GM12878 (cell line): Measurements from ENCODE around the gene HSBP1L1. TPM values are rescaled to one million over a fixed set of nuclear protein-coding genes. Genes with fewer than 3 reads are reported as not detected.

Experiments used
- ATAC-seq: fragments of 200-7000 bp; cut with Tn5 transposase; 3 replicates; pipeline ENCODE4 v1.9.1; 2020; ENCODE audit warnings: mild to moderate bottlenecking, moderate library complexity
- BruUV-seq: library from RNA; stranded (reverse); fragments of 400-500 nt; replicated peaks from 2 replicates; lab custom pipeline; 2021; lab: Mats Ljungman, UMichigan
- CTCF ChIA-PET: fragments of 300-600 bp; sonication (Branson Sonifier 250); formaldehyde crosslinking; extraction: SDS; loops from one replicate; lab custom pipeline; 2021; ENCODE audit warnings: inconsistent platforms; lab: Yijun Ruan, JAX
- POLR2A ChIA-PET: fragments of 350-600 bp; formaldehyde crosslinking; extraction: SDS; loops from one replicate; lab custom pipeline; 2021; ENCODE audit warnings: inconsistent platforms; lab: Charles Lee
- RAD21 ChIA-PET: fragments of 300-600 bp; sonication (Branson Sonifier 250); formaldehyde crosslinking; loops from one replicate; lab custom pipeline; 2023; ENCODE audit warnings: antibody characterized with exemption; ENCODE audit not compliant: unreplicated experiment; lab: Charles Lee
- SMC1A ChIA-PET: fragments of 300-600 bp; sonication (Branson Sonifier 250); formaldehyde crosslinking; loops from one replicate; lab custom pipeline; 2023; ENCODE audit not compliant: unreplicated experiment, uncharacterized antibody; lab: Charles Lee
- DNase-seq: peaks from one replicate; pipeline ENCODE4 v3.0.0-alpha.2; 2011; ENCODE audit warnings: low read depth, low spot score
- FAIRE-seq: peaks from 3 replicates; lab custom pipeline; 2011; peaks lifted over from hg19 to GRCh38; lab: Jason Lieb, UNC
- H2AFZ ChIP-seq: 2 replicates; pipeline ENCODE4 v1.6.0; 2011; ENCODE audit warnings: low read depth, low read length, control low read depth; ENCODE audit not compliant: control insufficient read depth
- H3K27ac ChIP-seq: 2 replicates; pipeline ENCODE4 v1.5.1; 2011; ENCODE audit warnings: control low read depth; ENCODE audit not compliant: control insufficient read depth, insufficient read depth
- H3K27me3 ChIP-seq, 2 experiments: replicated peaks in 1 of 2; 2 replicates each; pipeline versions ENCODE4 v1.6.0 to v1.6.1; 2011; ENCODE audit warnings: low read length in 1 of 2; ENCODE audit not compliant: control insufficient read depth in 2 of 2, insufficient read depth in 2 of 2
- H3K36me3 ChIP-seq, 2 experiments: 2 replicates each; pipeline ENCODE4 v1.5.1; 2011; ENCODE audit warnings: low read length in 1 of 2; ENCODE audit not compliant: control insufficient read depth in 2 of 2, insufficient read depth in 2 of 2
- H3K4me1 ChIP-seq: 2 replicates; pipeline ENCODE4 v1.6.1; 2011; ENCODE audit warnings: mild to moderate bottlenecking, low read length, moderate library complexity, mixed read lengths; ENCODE audit not compliant: control insufficient read depth, insufficient read depth
- H3K4me2 ChIP-seq: 2 replicates; pipeline ENCODE4 v1.6.0; 2011; ENCODE audit warnings: control low read depth; ENCODE audit not compliant: control insufficient read depth, insufficient read depth
- H3K4me3 ChIP-seq: fragments of 200-600 bp; sonication (generic); 2 replicates; pipeline ENCODE4 v1.5.1; 2016
- H3K79me2 ChIP-seq: 2 replicates; pipeline ENCODE4 v1.6.0; 2011; ENCODE audit warnings: low read length; ENCODE audit not compliant: control insufficient read depth, insufficient read depth
- H3K9ac ChIP-seq: 2 replicates; pipeline ENCODE4 v1.8.0; 2011; ENCODE audit warnings: low read length, control low read depth, mixed read lengths; ENCODE audit not compliant: control insufficient read depth, insufficient read depth
- H3K9me3 ChIP-seq: replicated peaks from 3 replicates; pipeline ENCODE4 v1.5.1; 2011; ENCODE audit warnings: mild to moderate bottlenecking, low read length; ENCODE audit not compliant: control insufficient read depth, insufficient read depth
- H4K20me1 ChIP-seq: 2 replicates; pipeline ENCODE4 v1.6.0; 2011; ENCODE audit not compliant: control insufficient read depth, insufficient read depth
- ASH2L ChIP-seq: fragments of 300-600, 200-600 bp; sonication (generic); IDR thresholded peaks from 2 replicates; pipeline ENCODE4 v1.6.1; 2017; ENCODE audit warnings: low read depth, mild to moderate bottlenecking, borderline replicate concordance
- ESRRA ChIP-seq: IDR thresholded peaks from 2 replicates; pipeline ENCODE4 v1.6.1; 2012; ENCODE audit warnings: mild to moderate bottlenecking, low read length, improper control_type of control experiment
- EZH2 ChIP-seq: IDR thresholded peaks from 2 replicates; pipeline ENCODE4 v1.6.1; 2012; ENCODE audit warnings: low read depth, mild to moderate bottlenecking, control low read depth, inconsistent platforms, low read length, borderline replicate concordance; ENCODE audit not compliant: control insufficient read depth
- HDAC2 ChIP-seq: fragments of 200-600 bp; sonication (generic); IDR thresholded peaks from 2 replicates; pipeline ENCODE4 v1.6.1; 2017
- HDGF ChIP-seq: fragments of 450-650 bp; IDR thresholded peaks from 2 replicates; pipeline ENCODE4 v1.6.1; 2016; ENCODE audit warnings: antibody characterized with exemption
- JUNB ChIP-seq: IDR thresholded peaks from 2 replicates; pipeline ENCODE4 v1.6.1; 2016; ENCODE audit warnings: antibody characterized with exemption, mild to moderate bottlenecking
- NR2C1 ChIP-seq: fragments of 450-650 bp; IDR thresholded peaks from 2 replicates; pipeline ENCODE4 v1.6.1; 2017; ENCODE audit warnings: antibody characterized with exemption, mild to moderate bottlenecking, moderate library complexity
- POLR2AphosphoS2 ChIP-seq: IDR thresholded peaks from 2 replicates; pipeline ENCODE4 v1.6.1; 2011; ENCODE audit warnings: low read depth, mild to moderate bottlenecking, low read length, improper control_type of control experiment, moderate library complexity
- RB1 ChIP-seq: fragments of 450-650 bp; formaldehyde crosslinking; IDR thresholded peaks from 2 replicates; pipeline ENCODE4 v1.6.1; 2017; ENCODE audit warnings: mild to moderate bottlenecking, borderline replicate concordance
- SP1 ChIP-seq: IDR thresholded peaks from one replicate; pipeline ENCODE4 v1.6.1; 2011; ENCODE audit warnings: low read depth, low read length
- TCF12 ChIP-seq: IDR thresholded peaks from 2 replicates; pipeline ENCODE4 v1.6.1; 2011; ENCODE audit warnings: low read depth, mild to moderate bottlenecking, low read length
- TCF3 ChIP-seq: IDR thresholded peaks from 2 replicates; pipeline ENCODE4 v1.6.1; 2012; ENCODE audit warnings: low read depth, mild to moderate bottlenecking, low read length, borderline replicate concordance; ENCODE audit not compliant: insufficient read depth
- ZNF207 ChIP-seq: fragments of 450-650 bp; IDR thresholded peaks from 2 replicates; pipeline ENCODE4 v1.6.1; 2014; ENCODE audit warnings: antibody characterized with exemption, mild to moderate bottlenecking, borderline replicate concordance
- WGBS: methylation state at CpG from one replicate; pipeline ENCODE4 v1.1.6; 2016; ENCODE audit warnings: low lambda C conversion rate; ENCODE audit not compliant: insufficient replicate concordance, insufficient coverage; ENCODE audit errors: missing lambda C conversion rate; 5-methylcytosine and 5-hydroxymethylcytosine counted together
- in situ Hi-C: fragments of 300-500 bp; cut with MboI; formaldehyde crosslinking; loops from 9 replicates; pipeline ENCODE4 v1.14.3; 2018; ENCODE audit warnings: mixed read lengths
- intact Hi-C: fragments of 100-400 bp; cut with micrococcal nuclease; formaldehyde crosslinking; loops from one replicate; pipeline ENCODE4 v1.14.2; 2022; ENCODE audit not compliant: unreplicated experiment
- polyA plus RNA-seq, 11 experiments: library from polyadenylated mRNA; depleted of rRNA in 4 of 11; unstranded in 6 of 11; stranded (reverse) in 5 of 11; fragments of >200 nt; fragmentation: Nextera tagmentation in 4 of 11; fragmentation: Illumina TruSeq in 1 of 11; extraction: Ambion mirVana in 4 of 11; extraction: Trizol in 1 of 11; gene quantifications; 1 replicate in 1 of 11; 2 replicates in 10 of 11; pipeline versions ENCODE4 v1.2.1 to v1.2.3, GENCODE V29; 2011 to 2016; ENCODE audit warnings: inconsistent platforms in 2 of 11, missing spikeins in 2 of 11, low read depth in 1 of 11
- total RNA-seq, 4 experiments: library from RNA; depleted of rRNA in 3 of 4; stranded (reverse); fragments of >200 nt in 3 of 4; fragmentation: Illumina TruSeq in 1 of 4; extraction: Trizol in 1 of 4; gene quantifications; 2 replicates each; pipeline versions ENCODE4 v1.2.1 to v1.2.3, GENCODE V29; 2013 to 2021
- TF ChIP-seq, protein P1 (sequence below): IDR thresholded peaks from 2 replicates; pipeline ENCODE4 v1.6.1; 2011; ENCODE audit warnings: low read depth, low read length, improper control_type of control experiment, borderline replicate concordance
- TF ChIP-seq, protein P2 (sequence below): fragments of 450-650 bp; IDR thresholded peaks from 2 replicates; pipeline ENCODE4 v1.6.1; 2017; ENCODE audit warnings: antibody characterized with exemption, mild to moderate bottlenecking, moderate library complexity
- TF ChIP-seq, protein P3 (sequence below): fragments of 450-650 bp; IDR thresholded peaks from 2 replicates; pipeline ENCODE4 v1.6.1; 2018; ENCODE audit warnings: borderline replicate concordance, mild to moderate bottlenecking; ENCODE audit not compliant: partially characterized antibody
- TF ChIP-seq, protein P4 (sequence below): IDR thresholded peaks from 2 replicates; pipeline ENCODE4 v1.6.1; 2011; ENCODE audit warnings: borderline replicate concordance, low read depth, mild to moderate bottlenecking, moderate library complexity, mixed read lengths, low read length; ENCODE audit not compliant: insufficient read depth; ENCODE audit errors: extremely low read length

Gene HSBP1L1
- total and polyA plus RNA-seq, 10 of the 15 experiments (the other 5 are each of a cell fraction or from before 2014, with no cell fraction given): 0.97 to 14.0 (median 6.9) TPM; not detected in 1

DNA sequence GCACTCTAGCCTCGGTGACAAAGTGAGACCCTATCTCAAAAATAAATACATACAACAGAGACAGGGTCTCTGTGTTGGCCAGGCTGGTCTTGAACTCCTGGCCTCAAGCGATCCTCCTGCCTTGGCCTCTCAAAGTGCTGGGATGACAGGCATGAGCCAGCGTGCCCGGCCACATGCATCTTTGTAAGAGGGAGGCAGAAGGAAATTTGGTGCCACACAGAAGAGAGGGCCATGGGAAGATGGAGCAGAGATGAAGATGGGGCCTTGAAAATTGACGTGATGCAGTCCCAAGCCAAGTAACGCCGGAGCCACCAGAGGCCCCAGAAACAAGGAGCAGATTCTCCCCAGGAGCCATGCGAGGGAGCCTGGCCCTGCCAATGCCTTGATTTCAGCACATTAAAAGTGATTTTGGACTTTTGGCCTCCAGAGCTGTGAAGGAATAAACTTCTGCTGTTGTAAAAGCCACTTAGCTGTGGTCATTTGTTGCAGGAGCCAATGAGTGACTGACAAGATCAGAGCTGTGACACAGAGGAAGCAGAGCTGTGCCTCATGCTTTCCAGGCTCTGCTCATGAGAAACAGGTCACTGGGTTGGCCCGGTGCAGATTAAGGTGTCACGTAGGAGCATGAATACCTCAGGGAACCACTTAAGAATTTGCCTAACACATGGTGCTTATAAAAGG lies 10.3 kb upstream of the HSBP1L1 start:
- no peaks in the 10 kb centered on the region for H3K27me3 ChIP-seq
- POLR2A ChIA-PET: no interaction called here
- DNase-seq: no peak
- no peak for FAIRE-seq
- no peaks in the 10 kb centered on the region for H4K20me1 ChIP-seq
- H3K79me2 ChIP-seq: peaks cover 18% of the 10 kb centered on the region
- H3K36me3 ChIP-seq: no peaks in the 10 kb centered on the region
- H3K4me3 ChIP-seq: no peak overlapping the region
- peaks cover 7% of the 10 kb centered on the region for H3K4me1 ChIP-seq
- no TSS peak for BruUV-seq
- no peak for ATAC-seq
- no peak overlapping the region for H2AFZ ChIP-seq
- RAD21 ChIA-PET: interaction anchor here (0.8 to 1.8 kb wide), 2 partner anchors 9 to 573 kb away, joined by 3 to 6 read pairs; no protein-coding TSS in a partner anchor
- no peaks in the 10 kb centered on the region for H3K9me3 ChIP-seq
- H3K4me2 ChIP-seq: no peak overlapping the region
- intact Hi-C loops: loop anchor here (5.0 kb wide), 1 partner anchor 33 kb away; the partner anchor contains the start of gene TXNL4A
- CTCF ChIA-PET: interaction anchor here (0.6 to 1.7 kb wide), 2 partner anchors 8 to 194 kb away, joined by 3 to 7 read pairs; no protein-coding TSS in a partner anchor
- in situ Hi-C loops: loop anchor here (10.0 kb wide), 1 partner anchor 559 kb away; the partner anchor contains the start of gene NFATC1
- H3K27ac ChIP-seq: no peak overlapping the region
- H3K9ac ChIP-seq: no peak overlapping the region
- WGBS: 72% methylated on average over 10 of the region's 10 CpGs
- SMC1A ChIA-PET: interaction anchor here (1.7 to 1.8 kb wide), 2 partner anchors 9 to 33 kb away, joined by 5 read pairs; no protein-coding TSS in a partner anchor
- TF ChIP-seq, protein P1, sequence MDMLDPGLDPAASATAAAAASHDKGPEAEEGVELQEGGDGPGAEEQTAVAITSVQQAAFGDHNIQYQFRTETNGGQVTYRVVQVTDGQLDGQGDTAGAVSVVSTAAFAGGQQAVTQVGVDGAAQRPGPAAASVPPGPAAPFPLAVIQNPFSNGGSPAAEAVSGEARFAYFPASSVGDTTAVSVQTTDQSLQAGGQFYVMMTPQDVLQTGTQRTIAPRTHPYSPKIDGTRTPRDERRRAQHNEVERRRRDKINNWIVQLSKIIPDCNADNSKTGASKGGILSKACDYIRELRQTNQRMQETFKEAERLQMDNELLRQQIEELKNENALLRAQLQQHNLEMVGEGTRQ: no peak
- TF ChIP-seq TCF3 (no peak), ZNF207 (no peak), SP1 (no peak), TCF12 (no peak), RB1 (no peak), NR2C1 (no peak), JUNB (no peak), EZH2 (no peak), ESRRA (no peak), HDAC2 (no peak), HDGF (no peak), POLR2AphosphoS2 (no peak), ASH2L (no peak)
- TF ChIP-seq, protein P2, sequence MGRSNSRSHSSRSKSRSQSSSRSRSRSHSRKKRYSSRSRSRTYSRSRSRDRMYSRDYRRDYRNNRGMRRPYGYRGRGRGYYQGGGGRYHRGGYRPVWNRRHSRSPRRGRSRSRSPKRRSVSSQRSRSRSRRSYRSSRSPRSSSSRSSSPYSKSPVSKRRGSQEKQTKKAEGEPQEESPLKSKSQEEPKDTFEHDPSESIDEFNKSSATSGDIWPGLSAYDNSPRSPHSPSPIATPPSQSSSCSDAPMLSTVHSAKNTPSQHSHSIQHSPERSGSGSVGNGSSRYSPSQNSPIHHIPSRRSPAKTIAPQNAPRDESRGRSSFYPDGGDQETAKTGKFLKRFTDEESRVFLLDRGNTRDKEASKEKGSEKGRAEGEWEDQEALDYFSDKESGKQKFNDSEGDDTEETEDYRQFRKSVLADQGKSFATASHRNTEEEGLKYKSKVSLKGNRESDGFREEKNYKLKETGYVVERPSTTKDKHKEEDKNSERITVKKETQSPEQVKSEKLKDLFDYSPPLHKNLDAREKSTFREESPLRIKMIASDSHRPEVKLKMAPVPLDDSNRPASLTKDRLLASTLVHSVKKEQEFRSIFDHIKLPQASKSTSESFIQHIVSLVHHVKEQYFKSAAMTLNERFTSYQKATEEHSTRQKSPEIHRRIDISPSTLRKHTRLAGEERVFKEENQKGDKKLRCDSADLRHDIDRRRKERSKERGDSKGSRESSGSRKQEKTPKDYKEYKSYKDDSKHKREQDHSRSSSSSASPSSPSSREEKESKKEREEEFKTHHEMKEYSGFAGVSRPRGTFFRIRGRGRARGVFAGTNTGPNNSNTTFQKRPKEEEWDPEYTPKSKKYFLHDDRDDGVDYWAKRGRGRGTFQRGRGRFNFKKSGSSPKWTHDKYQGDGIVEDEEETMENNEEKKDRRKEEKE: no peak
- TF ChIP-seq, protein P3, sequence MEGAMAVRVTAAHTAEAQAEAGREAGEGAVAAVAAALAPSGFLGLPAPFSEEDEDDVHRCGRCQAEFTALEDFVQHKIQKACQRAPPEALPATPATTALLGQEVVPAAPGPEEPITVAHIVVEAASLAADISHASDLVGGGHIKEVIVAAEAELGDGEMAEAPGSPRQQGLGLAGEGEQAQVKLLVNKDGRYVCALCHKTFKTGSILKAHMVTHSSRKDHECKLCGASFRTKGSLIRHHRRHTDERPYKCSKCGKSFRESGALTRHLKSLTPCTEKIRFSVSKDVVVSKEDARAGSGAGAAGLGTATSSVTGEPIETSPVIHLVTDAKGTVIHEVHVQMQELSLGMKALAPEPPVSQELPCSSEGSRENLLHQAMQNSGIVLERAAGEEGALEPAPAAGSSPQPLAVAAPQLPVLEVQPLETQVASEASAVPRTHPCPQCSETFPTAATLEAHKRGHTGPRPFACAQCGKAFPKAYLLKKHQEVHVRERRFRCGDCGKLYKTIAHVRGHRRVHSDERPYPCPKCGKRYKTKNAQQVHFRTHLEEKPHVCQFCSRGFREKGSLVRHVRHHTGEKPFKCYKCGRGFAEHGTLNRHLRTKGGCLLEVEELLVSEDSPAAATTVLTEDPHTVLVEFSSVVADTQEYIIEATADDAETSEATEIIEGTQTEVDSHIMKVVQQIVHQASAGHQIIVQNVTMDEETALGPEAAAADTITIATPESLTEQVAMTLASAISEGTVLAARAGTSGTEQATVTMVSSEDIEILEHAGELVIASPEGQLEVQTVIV: no peak
- TF ChIP-seq, protein P4, sequence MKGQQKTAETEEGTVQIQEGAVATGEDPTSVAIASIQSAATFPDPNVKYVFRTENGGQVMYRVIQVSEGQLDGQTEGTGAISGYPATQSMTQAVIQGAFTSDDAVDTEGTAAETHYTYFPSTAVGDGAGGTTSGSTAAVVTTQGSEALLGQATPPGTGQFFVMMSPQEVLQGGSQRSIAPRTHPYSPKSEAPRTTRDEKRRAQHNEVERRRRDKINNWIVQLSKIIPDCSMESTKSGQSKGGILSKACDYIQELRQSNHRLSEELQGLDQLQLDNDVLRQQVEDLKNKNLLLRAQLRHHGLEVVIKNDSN: no peak
